D341Med (cell line): ENCODE measurements around the gene LRRC75B.

Experiments used
- DNase-seq: peaks from one replicate; pipeline ENCODE4 v3.0.0; 2012; ENCODE audit warnings: low spot score

Gene LRRC75B

DNA sequence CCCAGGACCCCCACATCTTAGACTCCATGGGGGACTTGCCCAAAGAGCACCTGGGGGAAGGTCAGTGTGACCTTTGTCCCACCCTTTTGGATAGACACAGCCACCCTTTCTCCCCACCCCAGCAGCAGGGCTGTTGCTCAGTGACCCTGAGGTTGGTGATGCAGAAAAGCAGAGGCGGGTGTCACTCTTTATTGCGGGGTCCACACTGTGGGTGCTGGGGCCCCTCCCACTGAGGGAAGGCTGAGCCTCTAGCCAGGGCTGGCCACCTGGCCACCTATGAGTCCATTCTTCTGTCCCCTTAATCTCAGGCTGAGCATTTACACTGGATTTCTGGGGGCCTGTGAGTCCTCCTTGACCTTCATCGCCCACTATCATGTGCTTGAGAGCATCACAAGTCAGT, 7.4 kb downstream of the LRRC75B start:
- DNase-seq, result no peak

DNA sequence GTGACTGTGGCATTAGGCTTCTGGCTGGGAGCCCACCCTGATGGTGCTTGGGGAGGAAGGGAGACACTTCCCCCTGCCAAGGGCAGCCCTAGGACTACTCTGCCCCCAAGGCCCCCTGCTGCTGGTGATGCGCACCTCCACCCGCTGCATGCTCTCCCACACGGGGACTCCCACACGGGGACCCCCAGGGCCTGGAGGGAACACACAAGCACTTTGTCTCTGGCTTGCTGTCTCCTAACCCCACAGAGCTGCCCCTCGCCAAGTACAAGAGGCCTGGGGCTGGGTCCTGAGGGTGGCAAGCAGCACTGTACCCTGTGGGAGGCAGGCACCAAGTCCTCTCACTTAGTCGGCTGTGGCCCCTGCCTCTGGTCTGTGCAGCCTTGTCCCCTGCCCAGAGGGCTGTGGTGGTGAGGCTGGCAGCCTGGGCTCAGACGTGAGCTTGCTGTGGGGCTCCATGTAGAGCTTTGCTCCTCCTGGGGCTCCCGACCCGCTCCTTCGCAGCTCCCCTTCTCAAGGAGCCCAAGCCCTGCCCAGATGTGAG, 7.9 kb downstream of the LRRC75B start:
- DNase-seq, result no peak

GRCh38 chr22:24584166-24584790, 8.6 kb downstream of the LRRC75B start:
- no peak for DNase-seq

DNA sequence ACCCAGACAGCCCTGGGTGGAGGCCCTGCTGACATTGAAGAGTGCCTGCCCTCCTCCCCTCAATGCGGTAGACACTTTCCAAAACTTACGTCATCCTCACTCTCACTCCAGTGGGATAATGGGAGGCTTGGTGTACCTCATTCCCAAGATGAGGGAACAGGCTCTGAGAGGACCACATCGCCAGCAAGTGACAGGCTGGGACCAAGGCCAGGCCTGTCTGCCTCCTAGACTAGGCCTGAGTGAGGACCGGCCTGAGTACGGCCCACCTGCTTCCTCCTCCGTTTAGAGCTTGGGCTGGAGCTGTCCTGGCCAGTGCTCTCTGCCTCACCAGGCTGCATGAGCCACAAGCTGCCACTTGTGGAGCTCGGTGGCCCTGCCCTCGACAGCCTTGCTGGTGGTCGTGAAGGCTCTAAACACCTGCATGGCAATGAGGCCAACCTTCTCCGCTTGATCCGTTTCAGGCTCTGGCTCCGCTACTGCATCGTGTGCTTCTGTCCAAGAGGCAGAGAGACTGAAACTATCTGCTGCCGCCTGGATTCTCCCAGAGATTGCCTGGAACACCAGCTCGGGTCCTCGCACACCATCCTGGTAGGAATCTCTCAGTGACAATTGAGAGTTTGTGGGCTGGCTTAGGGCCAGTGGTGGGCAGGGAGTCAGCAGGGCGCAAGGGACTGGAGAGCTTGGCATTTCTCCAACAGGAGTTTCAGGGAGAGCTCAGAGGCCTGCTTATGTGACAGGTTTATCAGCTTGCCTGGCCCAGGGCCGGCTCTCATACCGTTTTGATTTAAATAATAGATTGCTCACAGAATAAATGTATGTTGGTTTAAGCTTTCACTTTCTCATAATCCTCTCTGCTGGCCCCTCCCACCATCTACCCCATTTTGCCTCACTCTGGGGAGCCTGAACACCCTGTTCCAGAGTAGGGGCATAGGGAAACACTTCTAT, 9.4 kb downstream of the LRRC75B start:
- no peak for DNase-seq

DNA sequence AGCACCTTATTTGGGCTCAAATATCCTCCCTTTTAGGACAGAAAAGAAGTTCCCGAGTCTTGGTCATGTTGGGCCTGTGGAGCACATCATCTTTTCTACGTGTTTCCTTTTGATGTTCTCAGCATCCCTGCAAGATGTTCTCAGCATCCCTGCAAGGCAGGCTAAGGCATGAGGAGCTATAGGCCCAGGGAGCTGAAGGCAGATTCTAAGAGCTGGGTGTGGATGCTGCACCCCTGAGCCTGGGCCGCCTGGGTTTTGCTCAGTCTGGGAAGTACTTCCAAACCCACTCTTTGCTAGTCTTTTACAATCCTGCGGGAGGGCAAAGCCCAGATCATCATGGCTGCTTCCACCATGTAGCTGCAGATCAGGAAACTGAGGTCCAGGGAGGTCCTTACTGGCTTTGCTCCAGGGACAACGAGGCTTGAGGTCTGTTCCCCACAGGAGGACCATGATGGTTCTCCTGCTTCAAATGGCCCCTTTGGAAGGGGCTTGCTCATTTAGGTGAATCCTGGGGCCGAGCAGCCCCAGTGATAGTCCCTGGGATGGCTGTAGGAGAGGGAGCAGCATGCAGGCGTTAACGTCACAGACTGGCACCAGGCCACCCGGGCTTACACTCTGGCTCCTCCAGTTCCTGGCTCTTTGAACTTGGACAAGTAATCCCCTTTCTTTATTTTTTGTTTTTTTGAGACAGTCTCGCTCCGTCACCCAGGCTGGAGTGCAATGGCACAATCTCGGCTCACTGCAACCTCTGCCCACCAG, 10.6 kb downstream of the LRRC75B start:
- no peak for DNase-seq

DNA sequence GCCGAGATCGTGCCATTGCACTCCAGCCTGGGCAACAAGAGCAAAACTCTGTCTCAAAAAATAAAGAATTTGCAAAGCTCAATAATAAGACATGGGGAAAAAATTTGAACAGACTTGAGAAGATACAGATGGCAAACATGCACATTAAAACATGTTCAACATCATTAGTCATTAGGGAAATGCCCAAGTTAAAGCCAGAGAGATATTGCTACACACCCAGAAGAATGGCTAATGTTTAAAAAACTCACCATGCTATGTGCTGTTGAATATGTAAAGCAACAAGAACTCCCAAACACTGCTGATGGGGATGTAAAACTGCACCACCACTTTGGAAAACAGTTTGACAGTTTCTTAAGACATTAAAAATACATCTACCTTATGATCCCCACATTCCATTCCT, 12.6 kb downstream of the LRRC75B start:
- no peak for DNase-seq

DNA sequence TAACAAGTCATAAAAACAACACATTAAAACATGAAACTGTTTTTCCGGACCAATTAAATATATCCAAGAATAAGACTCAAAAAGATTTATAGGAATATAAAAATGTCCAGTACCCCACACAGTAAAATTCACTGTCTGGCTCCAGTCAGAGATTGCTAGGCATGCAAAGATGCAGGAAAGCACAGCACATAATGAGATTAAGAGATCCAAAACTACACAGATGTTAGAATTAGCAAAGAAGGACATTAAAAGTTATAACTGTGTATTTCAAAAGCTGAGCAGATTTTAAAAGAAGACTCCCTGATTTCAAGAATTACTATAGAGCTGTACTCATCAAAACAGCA, 13.6 kb downstream of the LRRC75B start:
- DNase-seq, result no peak

DNA sequence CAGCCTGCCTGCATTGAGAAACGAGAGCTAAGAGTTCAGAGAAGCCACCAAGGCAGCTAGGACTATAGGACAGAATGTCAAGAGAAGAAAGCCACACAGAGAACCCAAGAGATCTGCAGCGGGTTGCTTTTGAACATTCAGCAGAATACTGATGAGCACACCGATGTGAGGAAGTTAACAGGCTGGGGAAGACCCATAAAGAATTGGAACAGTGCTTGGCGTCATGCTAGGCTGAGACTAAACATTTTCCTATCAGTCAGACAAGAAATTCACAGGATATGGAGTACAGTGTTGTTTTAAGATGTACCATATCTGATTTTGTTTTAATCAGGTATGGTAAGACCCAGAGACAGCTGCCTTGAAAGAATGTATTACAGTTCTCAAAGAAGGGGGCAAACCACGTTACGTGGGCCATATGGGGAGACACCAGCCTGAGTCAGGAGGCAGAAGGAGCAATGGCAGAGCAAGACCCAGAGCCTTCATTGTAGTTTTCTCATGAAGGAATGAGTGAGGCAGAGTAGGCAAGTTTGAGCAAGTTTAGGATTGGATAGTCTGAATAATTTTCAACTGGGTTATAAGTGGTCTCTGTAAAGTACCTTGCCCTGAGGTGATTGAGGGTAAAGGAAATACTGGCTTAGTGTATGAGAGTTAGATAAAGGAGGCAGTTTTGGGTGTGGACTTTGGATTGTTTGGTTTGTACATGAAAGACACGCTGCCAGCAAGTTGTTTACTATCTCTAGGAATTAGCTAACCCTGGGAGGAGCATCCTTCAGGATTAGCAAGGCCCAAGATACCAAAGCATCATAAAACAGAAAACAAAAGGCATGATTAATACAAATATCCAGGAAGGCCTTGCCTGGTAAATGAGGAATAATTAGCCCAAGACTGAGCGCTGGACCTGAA, 14.3 kb downstream of the LRRC75B start:
- DNase-seq, result no peak

DNA sequence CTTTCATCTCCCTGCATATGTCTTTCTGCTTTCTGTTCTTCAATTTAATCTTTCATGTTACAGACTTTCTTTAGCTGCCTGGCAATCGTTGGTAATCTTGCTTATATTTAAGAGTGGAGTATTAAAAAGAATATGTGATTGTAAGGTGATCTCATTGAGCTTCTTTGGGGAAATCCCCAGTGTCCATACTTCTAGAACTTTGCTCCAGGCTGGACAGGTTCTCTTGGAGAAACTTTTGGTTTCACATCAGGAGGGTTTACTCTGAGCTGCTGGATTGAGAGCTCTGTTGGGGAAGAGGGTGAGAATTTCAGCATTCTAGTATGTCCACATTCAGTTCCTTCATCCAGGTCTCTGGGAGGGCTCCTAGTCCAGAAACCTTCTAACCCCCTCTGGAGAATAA, 16.1 kb downstream of the LRRC75B start:
- no peak for DNase-seq

- DNase-seq, result no peak
Observed at GRCh38 chr22:24571266-24571665, 21.6 kb downstream of the LRRC75B start.

DNA sequence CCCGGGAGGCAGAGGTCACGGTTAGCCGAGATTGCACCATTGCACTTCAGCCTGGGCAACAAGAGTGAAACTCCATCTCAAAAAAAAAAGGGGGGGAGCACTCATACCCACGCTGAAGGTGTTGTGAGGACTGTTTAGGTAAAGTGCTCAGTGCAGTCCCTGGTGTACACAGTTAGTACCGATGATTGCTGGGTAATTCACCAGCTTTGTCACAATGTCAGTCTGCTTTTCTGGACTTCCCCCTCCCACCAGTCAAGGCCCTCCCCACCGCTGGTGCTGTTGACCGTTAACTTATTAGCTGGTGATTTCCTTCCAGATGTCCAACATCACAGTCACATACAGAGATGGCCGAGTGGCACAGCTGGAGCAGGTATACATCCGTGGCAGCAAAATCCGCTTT, 25.2 kb downstream of the LRRC75B start:
- DNase-seq, result no peak

- no peak for DNase-seq
Observed at GRCh38 chr22:24566899-24567511, 25.9 kb downstream of the LRRC75B start.

DNA sequence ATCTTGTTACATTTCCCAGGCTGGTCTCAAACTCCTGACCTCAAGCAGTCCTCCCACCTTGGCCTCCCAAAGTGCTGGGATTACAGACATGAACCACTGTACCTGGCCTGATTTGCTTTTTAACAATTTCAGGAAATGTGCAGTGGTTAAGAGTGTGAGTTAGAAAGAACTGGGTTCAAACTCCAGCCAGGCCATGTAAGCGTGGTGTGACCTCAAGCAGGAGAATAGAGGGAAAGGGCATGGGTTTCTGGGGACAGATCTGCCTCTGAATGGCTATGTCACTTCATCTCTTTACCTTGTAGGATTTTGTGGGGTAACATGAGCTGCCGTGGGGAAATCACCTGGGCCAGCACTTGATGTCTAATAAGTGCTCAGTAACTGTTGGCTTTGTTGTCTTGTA, 27.8 kb downstream of the LRRC75B start:
- DNase-seq, result no peak

- DNase-seq, result no peak
Observed at GRCh38 chr22:24564376-24565058, 28.4 kb downstream of the LRRC75B start.

GRCh38 chr22:24563246-24563645, 29.6 kb downstream of the LRRC75B start:
- no peak for DNase-seq

- no peak for DNase-seq
Observed at GRCh38 chr22:24559471-24559870, 33.4 kb downstream of the LRRC75B start.

GRCh38 chr22:24555165-24556039, 37.5 kb downstream of the LRRC75B start, which contains the start of gene SNRPD3:
TSS of gene SNRPD3 (plus strand) at chr22:24555999. CDS start at chr22:24557675, 1,676 bp downstream.
- peak; percentile 99 for DNase-seq

DNA sequence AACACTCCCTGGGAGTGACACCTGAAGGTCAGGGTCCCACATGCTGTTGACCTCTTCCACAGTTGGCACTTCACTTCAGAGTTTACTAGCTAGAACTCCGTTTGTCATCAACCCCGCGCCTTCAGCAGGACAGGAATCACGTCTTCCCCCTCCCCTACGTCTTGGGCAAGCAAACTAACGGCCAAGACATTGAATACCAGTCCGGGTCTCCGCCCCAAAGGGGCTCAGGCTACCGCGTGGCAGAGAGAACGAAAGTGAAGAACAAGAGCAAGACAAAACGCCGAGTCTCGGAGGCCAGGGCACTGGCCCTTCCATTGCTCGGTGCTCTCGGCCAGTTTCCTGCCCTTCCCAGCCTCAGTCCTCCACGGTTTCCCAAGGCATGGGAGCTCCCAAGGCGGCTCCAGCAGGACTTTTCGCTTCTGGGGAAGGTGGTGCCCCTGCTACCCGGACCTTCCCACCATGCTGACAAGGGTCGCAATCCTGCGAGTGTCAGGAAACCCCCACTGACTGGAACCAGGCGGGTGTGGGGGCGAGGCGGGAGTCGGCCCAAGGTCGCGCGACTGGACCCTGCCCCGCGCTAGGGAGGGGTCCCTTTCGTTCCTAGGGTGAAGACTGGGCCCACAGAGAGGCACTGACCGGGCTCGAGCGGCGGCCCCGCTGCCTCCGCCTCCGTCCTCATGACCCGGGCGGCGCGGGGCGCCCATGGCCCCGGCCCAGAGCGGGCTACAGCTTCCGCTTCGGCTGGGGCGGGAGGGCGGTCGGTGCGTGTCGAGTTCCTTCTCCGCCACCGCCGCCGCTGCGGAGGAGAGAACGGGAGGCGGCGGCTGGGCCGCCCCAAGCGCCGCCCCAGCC, 38.3 kb downstream of the LRRC75B start, which contains the start of gene GUCD1:
GUCD1 (minus strand) TSS at position 826 of the 852 bp plus-strand sequence; CDS start at position 679, 147 bp downstream.
- DNase-seq, result no peak
